SW 1271 (cell line): ENCODE results near the gene PMEL.
"Not testable (repeated sequence)": the region's sequence is repeated elsewhere in the genome, so short reads cannot be mapped to it uniquely, and the experiment has no call there.

Experiments used
- DNase-seq, 2 experiments: peaks; one replicate each; lab custom pipeline; 2025; lab: John Stamatoyannopoulos, UW

PMEL gene

DNA sequence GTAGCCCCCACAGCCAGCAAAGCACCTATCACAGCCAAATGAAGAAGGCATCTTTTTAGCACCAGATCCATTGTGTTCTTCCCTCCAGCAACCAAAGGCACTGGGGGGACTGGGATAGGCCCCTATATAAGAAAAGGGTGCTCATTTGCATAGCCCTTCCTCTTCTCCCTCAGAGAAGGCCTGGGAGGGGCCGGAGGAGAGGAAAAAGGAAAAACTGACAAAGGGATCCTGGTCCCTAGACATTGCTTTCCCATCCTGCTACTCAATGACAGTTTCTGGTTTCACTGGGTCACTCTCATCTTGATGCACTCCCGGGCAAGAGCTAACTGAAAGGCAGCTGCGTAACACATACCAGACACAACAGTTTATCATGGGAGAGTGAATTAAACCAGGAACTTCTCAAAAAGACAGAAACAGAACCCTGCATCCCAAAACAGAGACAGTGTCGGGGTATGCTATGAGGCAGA, at the start of gene PMEL:
Gene PMEL (minus strand): TSS at position 102 of the 467 bp plus-strand sequence. CDS start 31 bp downstream, at position 71.
- peak in 1 of 2 experiments; percentile 21 for DNase-seq

DNA sequence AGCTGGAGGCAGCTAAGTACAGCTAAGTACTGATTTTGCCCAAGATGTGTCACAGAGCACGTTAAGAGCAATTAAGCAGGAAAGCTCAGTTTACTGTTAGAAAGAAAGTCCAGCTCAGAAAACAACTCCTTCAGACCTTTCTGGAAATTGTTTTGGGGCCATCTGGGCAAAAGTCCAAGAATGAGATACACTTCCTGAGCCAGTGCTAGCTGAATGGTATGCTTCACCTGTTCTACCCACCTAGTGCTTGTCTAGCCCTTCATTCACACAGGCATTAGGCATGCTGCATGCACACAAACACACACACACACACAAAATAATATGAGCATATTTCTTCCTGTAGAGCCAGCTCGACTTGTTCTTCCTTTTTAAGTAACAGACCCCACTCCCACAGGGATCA, 48.4 kb upstream of the PMEL start:
- DNase-seq = no peak

DNA sequence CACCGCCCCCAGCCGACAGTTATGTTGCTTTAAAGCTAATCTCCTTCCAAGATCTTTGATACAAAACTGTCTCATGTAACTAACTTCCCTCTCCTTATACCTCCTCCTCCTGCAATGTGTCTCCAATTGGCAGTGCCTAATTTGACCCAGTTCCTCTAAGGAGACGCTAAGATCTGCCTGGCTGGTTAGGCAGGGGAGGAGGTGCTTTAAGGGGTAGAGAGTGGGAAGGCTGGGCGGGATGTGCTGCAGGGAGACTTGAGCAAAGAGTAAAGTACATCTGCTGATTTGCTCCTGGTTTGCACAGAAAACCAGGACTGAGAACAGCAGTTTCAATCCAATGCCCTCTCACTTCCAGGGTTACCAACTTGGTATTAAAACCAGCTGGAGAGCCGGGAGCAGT, 47.6 kb upstream of the PMEL start:
- DNase-seq = no peak

DNA sequence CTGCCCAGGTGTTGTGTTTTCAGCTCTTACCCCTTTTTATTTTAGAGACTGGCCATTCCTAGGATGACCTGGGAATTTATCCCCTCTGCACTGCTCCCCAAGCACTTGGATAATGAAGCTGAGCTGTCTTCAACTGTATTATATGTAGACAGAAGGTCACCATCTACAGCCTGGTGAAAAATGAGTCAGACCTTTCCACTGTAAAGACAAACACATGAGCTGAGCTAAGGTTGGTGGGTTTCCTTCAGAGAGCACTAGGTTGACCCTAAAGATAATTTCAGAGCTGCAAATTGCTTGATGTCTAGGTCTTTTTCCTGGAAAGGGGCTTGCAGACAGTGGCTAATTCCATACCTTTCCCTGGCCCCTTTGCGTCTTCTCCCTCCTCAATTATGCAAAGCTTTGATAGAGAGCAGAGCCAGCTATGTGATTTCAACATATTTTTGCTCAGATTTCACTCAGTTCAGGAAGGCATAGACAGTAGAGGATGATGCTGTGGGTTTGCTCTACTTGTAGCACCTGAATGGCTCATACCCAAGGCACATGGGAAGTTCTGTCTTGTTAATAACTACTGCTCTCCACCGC, 45.8 kb upstream of the PMEL start:
- DNase-seq = no peak

DNA sequence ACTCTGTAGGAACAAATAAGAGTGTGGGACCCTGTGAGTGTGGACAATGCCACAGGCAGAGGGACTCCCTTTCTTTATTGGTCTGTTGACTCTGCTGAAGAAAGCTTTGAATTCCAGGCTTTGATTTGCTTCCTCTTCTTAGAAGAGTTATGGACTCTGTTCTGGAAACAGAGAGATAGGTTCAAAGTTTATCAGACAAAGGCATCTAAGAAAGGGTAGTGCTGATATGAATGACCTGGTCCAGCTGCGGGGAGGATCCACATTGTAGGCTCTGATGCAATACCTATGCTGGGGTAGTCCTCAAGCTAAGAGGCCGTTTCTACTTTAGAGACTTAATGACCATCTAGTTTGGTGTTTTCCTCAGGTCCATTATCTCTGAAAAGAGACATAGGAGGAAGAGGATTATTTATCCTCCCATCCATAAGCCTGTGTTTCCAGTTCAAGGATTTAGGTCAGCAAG, 44.3 kb upstream of the PMEL start:
- DNase-seq = no peak

DNA sequence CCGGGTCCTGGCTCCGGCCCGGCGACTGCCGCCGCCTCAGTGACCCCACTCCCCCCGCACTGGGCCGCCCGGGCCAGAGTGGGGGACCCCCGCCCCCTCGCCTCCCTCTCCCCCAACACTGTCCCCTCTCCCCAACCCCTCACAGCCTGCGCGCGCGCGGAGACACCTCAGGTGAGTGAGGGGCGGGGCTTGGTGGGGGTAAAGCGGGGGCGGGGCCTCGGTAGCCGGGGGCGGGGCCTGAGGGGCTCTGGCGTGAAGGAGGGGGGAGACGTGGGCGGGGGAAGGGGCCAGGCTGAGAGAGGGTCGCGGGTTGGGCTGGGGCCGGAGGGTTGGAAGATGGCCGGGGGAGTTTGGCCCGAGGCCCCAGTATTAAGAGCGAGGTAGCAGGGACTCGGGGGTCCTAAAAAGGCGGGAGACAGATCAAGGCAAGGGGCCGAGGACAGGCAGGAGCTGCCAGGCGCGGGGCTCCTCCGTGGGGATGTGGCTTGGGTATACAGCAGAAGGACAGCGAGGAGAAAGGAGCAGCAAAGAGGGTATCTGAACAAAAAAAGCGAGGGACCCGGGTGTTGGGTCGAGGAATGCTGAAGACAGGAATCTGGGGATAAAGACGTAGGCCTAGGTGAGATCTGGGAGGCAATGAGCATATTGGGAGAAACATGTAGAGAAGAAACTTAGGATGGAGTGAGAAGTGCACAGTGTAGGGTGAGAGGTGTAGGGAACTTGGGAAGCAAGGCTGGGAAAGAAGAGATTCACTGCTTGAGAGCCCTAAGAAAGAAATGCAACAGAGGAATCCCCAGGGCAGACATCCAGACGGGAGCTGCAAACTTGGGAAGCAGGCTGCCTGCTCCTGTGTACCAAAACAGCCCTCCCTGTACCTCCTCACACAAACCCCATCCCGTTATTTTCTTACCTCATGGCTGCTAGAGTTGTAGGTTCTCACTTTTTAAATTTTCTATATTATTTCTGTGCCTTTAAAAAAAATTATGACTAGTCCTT, 42.0 kb upstream of the PMEL start:
- peak in 1 of 2 experiments; percentile 53 for DNase-seq

DNA sequence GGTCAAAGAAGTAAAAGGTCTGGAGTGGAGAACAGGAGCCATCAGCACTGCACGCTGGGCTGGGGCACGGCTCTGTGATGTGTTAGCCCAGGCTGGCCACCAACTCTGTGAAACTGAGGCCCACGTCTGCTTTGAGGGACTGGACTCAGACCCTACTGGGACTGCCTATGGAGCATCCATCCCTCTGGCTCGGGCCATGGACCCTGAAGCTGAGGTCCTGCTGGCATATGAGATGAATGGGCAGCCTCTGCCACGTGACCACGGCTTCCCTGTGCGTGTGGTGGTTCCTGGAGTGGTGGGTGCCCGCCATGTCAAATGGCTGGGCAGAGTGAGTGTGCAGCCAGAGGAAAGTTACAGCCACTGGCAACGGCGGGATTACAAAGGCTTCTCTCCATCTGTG, 38.4 kb upstream of the PMEL start:
- no peak for DNase-seq

DNA sequence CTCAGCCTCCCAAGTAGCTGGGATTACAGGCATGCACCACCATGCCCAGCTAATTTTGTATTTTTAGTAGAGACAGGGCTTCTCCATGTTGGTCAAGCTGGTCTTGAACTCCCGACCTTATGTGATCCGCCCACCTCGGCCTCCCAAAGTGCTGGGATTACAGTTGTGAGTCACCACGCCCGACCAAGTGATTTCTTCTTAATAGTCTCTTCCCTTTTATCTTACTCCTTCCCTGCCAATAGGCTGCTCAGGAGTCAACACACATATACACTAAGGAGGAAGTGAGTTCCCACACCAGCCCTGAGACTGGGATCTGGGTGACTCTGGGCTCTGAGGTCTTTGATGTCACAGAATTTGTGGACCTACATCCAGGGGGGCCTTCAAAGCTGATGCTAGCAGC, 37.5 kb upstream of the PMEL start:
- DNase-seq = not testable (repeated sequence)

DNA sequence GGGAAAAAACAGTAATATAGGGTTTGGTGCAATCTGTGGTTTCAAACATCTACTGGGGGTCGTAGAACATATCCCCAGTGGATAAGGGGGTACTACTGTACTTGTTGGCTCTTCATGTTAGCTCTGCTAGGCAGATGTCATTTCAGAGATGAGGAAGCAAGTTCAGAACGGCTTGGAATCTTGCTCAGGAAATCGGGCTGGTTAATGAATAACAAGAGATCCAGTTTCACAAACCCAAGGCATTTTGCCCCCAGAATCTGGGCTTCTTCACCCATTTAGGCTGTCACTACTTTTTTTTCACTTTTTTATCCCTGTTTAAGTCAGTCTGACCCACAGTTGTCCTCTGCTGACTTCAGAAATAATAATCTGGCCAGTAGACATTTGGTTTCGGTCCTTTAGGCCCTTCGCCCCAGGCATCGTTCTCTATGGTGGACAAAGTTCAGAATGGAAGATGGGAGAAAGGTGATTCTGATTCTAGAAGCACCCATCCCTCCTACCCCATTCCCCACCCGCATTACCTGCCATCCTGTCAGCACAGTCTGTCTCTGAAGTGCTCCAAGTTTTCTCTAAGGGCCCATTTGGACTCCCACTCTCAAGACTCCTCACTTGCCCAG, 35.8 kb upstream of the PMEL start:
- DNase-seq = no peak

DNA sequence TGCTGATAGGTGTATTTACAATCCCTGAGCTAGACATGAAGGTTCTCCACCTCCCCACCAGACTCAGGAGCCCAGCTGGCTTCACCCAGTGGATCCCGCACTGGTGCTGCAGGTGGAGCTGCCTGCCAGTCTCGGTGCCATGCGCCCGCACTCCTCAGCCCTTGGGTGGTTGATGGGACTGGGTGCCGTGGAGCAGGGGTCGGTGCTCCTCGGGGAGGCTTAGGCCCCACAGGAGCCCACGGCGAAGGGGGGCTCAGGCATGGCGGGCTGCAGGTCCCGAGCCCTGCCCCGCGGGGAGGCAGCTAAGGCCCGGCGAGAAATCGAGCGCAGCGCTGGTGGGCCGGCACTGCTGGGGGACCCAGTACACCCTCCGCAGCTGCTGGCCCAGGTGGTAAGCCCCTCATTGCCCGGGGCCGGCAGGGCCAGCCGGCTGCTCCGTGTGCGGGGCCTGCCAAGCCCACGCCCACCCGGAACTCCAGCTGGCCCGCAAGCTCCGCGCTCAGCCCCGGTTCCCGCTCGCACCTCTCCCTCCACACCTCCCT, 34.2 kb upstream of the PMEL start:
- not testable (repeated sequence) for DNase-seq

DNA sequence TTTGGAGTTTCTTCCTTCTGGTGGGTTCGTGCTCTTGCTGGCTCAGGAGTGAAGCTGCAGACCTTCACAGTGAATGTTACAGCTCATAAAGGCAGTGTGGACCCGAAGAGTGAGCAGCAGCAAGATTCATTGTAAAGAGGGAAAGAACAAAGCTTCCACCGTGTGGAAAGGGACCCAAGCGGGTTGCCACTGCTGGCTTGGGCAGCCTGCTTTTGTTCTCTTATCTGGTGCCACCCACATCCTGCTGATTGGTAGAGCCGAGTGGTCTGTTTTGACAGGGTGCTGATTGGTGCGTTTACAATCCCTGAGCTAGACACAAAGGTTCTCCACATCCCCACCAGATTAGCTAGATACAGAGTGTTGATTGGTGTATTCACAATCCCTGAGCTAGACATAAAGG, 33.7 kb upstream of the PMEL start:
- not testable (repeated sequence) for DNase-seq

DNA sequence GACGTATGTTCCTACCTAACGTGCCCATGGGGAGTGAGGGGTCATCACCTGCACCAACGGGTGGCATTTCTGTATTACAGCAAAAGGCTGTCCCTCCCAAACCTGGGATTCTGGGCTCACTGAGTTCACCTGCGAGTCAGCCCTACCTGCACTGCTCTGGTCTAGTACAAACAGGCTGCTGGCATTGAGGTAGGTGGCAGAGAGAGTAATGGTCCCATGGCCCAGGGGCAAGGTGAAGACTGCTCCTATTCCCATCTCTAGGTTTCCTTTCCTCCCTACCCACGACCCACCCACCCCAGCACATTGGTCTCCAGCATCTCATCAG, 31.7 kb upstream of the PMEL start:
- DNase-seq = no peak

DNA sequence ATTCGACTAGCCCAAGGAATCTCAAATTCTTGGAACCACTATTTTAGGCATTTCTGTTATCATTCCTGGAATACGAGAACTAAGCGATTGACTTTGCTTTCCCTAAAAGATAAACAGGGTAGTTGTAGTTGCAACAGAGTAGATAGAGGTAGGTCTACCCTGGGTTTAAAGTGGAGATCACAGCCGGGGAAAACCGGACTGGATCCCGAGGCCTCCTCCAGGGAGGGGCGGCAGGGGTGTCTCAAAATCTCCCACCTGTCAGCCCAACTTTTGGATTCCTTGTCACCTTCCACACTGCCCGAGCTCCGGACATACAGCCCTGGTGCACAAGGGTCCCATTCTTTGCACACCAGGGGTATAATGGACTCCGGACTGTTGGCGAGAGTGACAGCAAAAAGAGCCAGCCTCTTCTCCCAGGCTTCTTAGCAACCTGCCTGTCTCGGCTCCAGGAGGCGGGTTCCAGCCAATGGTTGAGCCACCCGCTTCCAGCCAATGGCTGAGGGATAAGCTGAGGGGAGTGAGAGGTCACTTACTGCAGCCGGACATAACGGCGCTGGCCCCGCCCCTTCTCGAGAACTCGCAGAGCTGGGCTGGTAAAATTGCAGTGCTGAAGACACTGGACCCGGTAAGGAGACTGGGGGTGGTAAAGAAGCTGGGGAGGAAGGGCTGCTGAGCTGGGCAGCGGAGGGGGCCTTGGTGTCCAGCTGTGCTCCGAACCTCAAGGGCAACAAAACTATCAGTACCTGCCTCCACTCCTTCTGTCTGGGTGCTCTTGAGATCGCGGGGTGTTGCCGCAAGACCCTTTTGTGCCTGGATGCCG, 31.1 kb upstream of the PMEL start, which contains the start of gene SUOX:
Gene SUOX (plus strand): TSS at position 562 of the 820 bp plus-strand sequence. CDS start 4,946 bp downstream, outside the sequence.
- DNase-seq = peak; percentile 95 to 97

DNA sequence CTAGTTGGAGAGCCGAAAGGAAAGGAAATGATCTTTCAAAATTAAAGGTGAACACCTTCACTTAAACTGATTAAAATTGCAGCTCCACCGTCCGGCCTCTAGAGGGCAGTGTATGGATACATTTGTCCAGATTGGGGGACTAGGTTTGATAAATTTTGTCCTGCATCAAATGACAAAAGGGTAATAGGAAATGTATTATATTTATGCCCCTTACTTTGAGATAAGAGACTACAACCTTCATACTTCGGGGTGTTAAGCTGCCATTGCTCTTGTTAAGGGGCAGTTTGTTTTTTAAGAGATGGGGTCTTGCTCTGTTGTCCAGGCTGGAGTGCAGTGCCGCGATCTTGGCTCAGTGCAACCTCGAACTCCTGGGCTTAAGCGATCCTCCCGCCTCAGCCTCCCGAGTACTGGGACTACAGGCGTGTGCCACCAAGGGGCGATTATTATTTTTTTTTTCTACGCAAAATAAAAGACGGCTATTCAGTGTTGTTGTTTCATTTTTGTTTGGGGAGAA, 30.4 kb upstream of the PMEL start:
- DNase-seq = peak; percentile 13 to 73

DNA sequence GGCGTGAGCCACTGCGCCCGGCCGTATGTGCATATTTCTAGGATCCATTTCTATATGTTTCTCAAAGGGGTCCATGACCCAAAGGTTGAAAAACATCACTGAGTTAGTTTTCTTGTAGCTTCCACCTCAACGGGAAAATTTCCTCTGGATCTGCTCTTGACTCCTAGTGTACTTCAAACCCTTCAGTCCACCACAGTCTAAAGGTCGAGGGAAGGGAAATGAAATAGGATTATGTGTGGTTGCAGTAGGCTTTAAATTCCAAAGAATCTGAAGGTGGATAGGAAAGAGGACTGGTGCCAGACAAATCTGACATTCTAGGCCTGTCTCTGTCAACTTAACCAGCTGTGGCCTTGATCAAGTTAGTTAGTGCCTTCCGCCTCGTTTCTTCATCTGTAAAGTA, 29.5 kb upstream of the PMEL start:
- DNase-seq = no peak

DNA sequence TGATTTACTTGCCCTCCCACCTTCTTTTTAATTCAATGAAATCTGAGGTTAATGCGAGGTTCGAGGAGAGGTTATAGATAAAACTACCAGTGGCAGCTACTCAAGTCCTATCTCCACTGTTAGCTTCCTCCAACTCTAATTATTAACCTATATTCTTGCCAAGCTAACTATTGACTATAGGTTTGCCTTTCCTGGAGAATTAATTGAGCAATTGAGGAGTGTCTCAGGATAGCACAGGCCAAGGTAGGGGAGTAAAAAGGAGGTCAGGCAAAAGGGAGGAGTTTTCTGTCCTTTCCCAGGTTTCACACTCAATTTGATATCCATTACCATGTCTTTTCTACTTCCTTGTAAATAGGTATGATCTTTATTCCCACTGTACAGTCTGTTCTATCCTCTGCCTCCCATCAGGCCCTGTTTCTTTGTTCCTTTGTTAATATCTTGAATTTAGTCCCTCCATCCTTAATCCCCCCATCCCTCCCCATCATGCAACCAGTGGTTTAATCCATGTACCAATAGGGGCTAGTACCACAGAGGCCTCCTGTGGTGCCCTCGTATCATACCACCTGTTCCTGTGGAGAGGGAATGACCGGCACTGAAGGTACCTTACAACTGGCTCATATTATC, 27.5 kb upstream of the PMEL start:
- no peak for DNase-seq

DNA sequence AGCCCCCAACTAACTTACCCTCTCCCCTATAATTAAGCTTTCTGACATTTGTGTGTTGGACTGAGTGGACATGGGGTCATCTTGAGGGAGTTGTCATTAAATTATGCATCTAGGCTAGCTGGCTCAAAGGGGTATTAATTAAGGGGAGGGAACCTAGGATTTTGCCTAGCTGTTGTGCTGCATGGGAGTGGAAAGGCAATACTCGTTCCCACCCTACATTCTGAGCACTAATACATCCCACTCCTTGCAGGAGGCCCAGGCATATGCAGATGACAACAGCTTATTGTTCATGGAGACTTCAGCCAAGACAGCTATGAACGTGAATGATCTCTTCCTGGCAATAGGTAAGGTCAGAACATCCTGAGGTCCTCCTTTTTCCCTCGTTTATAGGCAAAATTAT, 25.3 kb upstream of the PMEL start:
- no peak for DNase-seq

DNA sequence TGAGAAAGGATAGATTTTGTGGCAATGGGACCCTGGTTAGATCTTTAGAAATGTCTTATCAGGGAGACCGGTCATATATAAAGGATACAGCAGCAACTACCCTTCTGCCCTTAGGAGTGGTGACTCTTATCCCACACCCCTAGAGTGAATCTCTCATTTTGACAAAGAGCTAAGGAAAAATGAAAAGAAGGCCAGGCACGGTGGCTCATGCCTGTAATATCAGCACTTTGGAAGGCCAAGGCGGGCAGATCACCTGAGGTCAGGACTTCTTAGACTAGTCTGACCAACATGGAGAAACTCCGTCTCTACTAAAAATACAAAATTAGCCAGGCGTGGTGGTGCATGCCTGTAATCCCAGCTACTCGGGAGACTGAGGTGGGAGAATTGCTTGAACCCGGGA, 20.1 kb upstream of the PMEL start:
- not testable (repeated sequence) for DNase-seq

DNA sequence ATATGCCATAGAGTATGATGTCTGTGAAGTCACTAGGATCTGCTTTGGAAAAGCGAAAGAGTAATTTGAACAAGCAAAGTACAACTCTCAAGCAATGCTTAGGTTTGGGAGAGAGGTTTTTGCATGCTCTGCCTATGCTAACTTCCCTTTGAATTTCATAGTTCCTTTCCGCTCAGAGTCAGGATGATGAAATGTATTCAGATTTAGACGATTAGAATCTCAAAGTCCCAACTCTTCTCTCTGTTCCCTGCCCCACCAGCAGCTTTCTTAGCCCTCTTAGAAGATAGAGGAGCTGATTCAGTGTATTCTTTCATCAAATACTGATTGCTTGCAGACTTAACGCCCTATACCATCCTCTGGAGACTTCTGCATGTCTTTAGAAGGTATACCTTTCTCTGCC, 19.5 kb upstream of the PMEL start:
- DNase-seq = no peak

DNA sequence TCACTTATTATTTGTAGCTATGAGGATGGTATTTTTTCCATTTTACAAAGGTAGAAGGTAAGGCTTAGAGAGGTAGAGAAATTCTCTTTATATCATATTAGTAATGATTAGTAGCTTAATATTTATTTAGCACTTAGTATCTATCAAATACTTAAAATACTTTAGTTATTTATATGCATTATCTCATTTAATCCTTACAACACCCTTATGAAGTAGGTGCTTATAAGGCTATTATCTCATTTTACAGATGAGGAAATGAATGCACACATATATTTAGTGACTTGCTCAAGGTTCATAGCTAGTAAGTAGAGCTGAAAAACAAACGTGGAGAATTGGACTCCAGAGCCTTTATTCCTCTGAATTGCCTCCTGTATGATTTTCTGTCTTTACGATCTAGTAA, 19.0 kb upstream of the PMEL start:
- no peak for DNase-seq
